K562 (cell line): ENCODE results near the gene ALOX12. TPM values are rescaled to one million over a fixed set of nuclear protein-coding genes. Genes with fewer than 3 reads are reported as not detected.

ENCODE experiments used
- ATAC-seq: fragments of 200-7000 bp; cut with Tn5 transposase; 3 replicates; pipeline ENCODE4 v1.9.1; 2020; ENCODE audit warnings: moderate library complexity
- BruUV-seq: library from RNA; stranded (reverse); fragments of 400-500 nt; replicated peaks from 2 replicates; lab custom pipeline; 2021; lab: Mats Ljungman, UMichigan
- CTCF ChIA-PET: fragments of 300-600 bp; formaldehyde crosslinking; extraction: SDS; loops from one replicate; lab custom pipeline; 2021; ENCODE audit warnings: low intra/inter-chr PET ratio; lab: Yijun Ruan, JAX
- POLR2A ChIA-PET: fragments of 300-600, 350-650 bp; sonication (Branson Sonifier 250); formaldehyde crosslinking; extraction: SDS; loops from one replicate; lab custom pipeline; 2021; ENCODE audit warnings: antibody characterized with exemption, inconsistent platforms; lab: Yijun Ruan, JAX
- DNase-seq, 4 experiments: peaks; one replicate each; pipeline versions ENCODE4 v3.0.0 to v3.0.0-alpha.2; 2011 to 2018; ENCODE audit warnings: low spot score in 3 of 4, mixed read lengths in 3 of 4; ENCODE audit errors: extremely low read depth in 1 of 4
- FAIRE-seq: peaks from 2 replicates; lab custom pipeline; 2011; peaks lifted over from hg19 to GRCh38; lab: Jason Lieb, UNC
- H2AFZ ChIP-seq: 2 replicates; pipeline ENCODE4 v1.6.0; 2011; ENCODE audit warnings: low read depth, low read length, control low read depth, inconsistent platforms
- H3K27ac ChIP-seq: fragments of 200-600 bp; 3 replicates; pipeline ENCODE4 v1.8.0; 2011; ENCODE audit warnings: low read depth, mild to moderate bottlenecking, control low read depth, inconsistent platforms, low read length, moderate library complexity, mixed read lengths; ENCODE audit errors: extremely low read depth
- H3K27me3 ChIP-seq, 2 experiments: fragments of 300-600 bp in 1 of 2; 2 replicates in 1 of 2; 3 replicates in 1 of 2; pipeline versions ENCODE4 v1.6.0 to v1.8.0; 2011; ENCODE audit warnings: inconsistent platforms in 2 of 2, low read length in 2 of 2, mild to moderate bottlenecking in 1 of 2, mixed read lengths in 1 of 2, moderate library complexity in 1 of 2; ENCODE audit not compliant: control insufficient read depth in 2 of 2, insufficient read depth in 2 of 2
- H3K36me3 ChIP-seq: fragments of 300-600 bp; 3 replicates; pipeline ENCODE4 v1.8.0; 2011; ENCODE audit warnings: mild to moderate bottlenecking, low read length, inconsistent platforms; ENCODE audit not compliant: control insufficient read depth, insufficient read depth
- H3K4me1 ChIP-seq, 2 experiments: fragments of 200-600 bp in 1 of 2; replicated peaks in 1 of 2; 2 replicates in 1 of 2; 3 replicates in 1 of 2; pipeline versions ENCODE4 v1.5.1 to v1.8.0; 2011; ENCODE audit warnings: inconsistent platforms in 2 of 2, low read length in 2 of 2, mild to moderate bottlenecking in 1 of 2, mixed read lengths in 1 of 2, moderate library complexity in 1 of 2; ENCODE audit not compliant: control insufficient read depth in 2 of 2, insufficient read depth in 2 of 2
- H3K4me2 ChIP-seq: 2 replicates; pipeline ENCODE4 v1.6.1; 2011; ENCODE audit warnings: low read length, control low read depth, inconsistent platforms, mixed read lengths; ENCODE audit not compliant: insufficient read depth
- H3K4me3 ChIP-seq: fragments of 200-600 bp; sonication (generic), shearing (Covaris generic); 2 replicates; pipeline ENCODE4 v1.5.1; 2016; ENCODE audit warnings: control low read depth, inconsistent platforms
- H3K79me2 ChIP-seq: fragments of 200-600 bp; 3 replicates; pipeline ENCODE4 v1.8.0; 2011; ENCODE audit warnings: low read length, inconsistent platforms; ENCODE audit not compliant: control insufficient read depth, insufficient read depth
- H3K9ac ChIP-seq, 2 experiments: 2 replicates each; pipeline versions ENCODE4 v1.6.0 to v1.6.1; 2011; ENCODE audit warnings: low read depth in 2 of 2, low read length in 2 of 2, control low read depth in 1 of 2, inconsistent platforms in 1 of 2, mild to moderate bottlenecking in 1 of 2, mixed read lengths in 1 of 2; ENCODE audit not compliant: insufficient read depth in 1 of 2
- H3K9me1 ChIP-seq: one replicate; pipeline ENCODE4 v1.6.0; 2011; ENCODE audit warnings: inconsistent platforms, mild to moderate bottlenecking, low read length, moderate library complexity; ENCODE audit not compliant: control insufficient read depth, insufficient read depth
- H3K9me3 ChIP-seq: replicated peaks from 2 replicates; pipeline ENCODE4 v1.5.1; 2011; ENCODE audit warnings: low read depth, low read length, inconsistent platforms; ENCODE audit not compliant: control insufficient read depth, insufficient read depth
- H4K20me1 ChIP-seq: replicated peaks from 2 replicates; pipeline ENCODE4 v1.6.1; 2011; ENCODE audit warnings: low read length, inconsistent platforms, mixed read lengths; ENCODE audit not compliant: control insufficient read depth, insufficient read depth
- HNRNPH1 ChIP-seq: fragments of 200-400 bp; formaldehyde crosslinking; optimal IDR thresholded peaks from 2 replicates; pipeline ENCODE3; 2017; ENCODE audit warnings: low read depth, mild to moderate bottlenecking, low read length, moderate library complexity
- ZFX ChIP-seq: sonication (generic); formaldehyde crosslinking; IDR thresholded peaks from 2 replicates; pipeline ENCODE4 v1.8.0; 2022; ENCODE audit warnings: mild to moderate bottlenecking, missing genetic modification reagents, moderate library complexity
- ZNF766 ChIP-seq: fragments of 200-800 bp; sonication (Bioruptor generic); conservative IDR thresholded peaks from 2 replicates; pipeline ENCODE4 v1.6.1; 2016; ENCODE audit warnings: missing genetic modification characterization, missing compliant biosample characterization
- WGBS: fragments of 100-300 bp; shearing (Covaris generic); methylation state at CpG from one replicate; pipeline ENCODE4 v1.1.6; 2016; ENCODE audit warnings: low coverage, mixed read lengths; ENCODE audit not compliant: insufficient coverage; ENCODE audit errors: missing lambda C conversion rate; 5-methylcytosine and 5-hydroxymethylcytosine counted together
- in situ Hi-C: fragments of 300-500 bp; cut with MboI; formaldehyde crosslinking; loops from 4 replicates; pipeline ENCODE4 v1.15.0; 2018; ENCODE audit warnings: inconsistent platforms, mixed read lengths
- intact Hi-C: fragments of 100-400 bp; cut with micrococcal nuclease; formaldehyde crosslinking; loops from 2 replicates; pipeline ENCODE4 v1.14.2; 2022
- polyA plus RNA-seq, 8 experiments: library from polyadenylated mRNA; depleted of rRNA in 4 of 8; stranded (reverse) in 5 of 8; unstranded in 3 of 8; fragments of >200 nt; fragmentation: Nextera tagmentation in 2 of 8; fragmentation: Illumina TruSeq in 1 of 8; extraction: Ambion mirVana in 2 of 8; extraction: Trizol in 1 of 8; gene quantifications; 2 replicates each; pipeline versions ENCODE4 v1.2.1 to v1.2.3, GENCODE V29; 2011 to 2014; ENCODE audit warnings: inconsistent platforms in 1 of 8, missing spikeins in 1 of 8
- total RNA-seq, 7 experiments: library from RNA; depleted of rRNA in 6 of 7; stranded (reverse); fragments of >200 nt in 6 of 7; fragmentation: Illumina TruSeq in 2 of 7; extraction: Trizol in 2 of 7; gene quantifications; 2 replicates each; pipeline versions ENCODE4 v1.2.1 to v1.2.3, GENCODE V29; 2011 to 2021; ENCODE audit warnings: low replicate concordance in 1 of 7
- TF ChIP-seq, protein P1 (sequence below): fragments of 250-450 bp; sonication (Bioruptor Pico); IDR thresholded peaks from 2 replicates; pipeline ENCODE4 v1.4.0; 2020; ENCODE audit warnings: mild to moderate bottlenecking, moderate library complexity

Gene ALOX12
- total and polyA plus RNA-seq, 9 of the 15 experiments (the other 6 are each of a cell fraction or from before 2014, with no cell fraction given): 0.09 to 1.1 (median 0.47) TPM; not detected in 1

DNA sequence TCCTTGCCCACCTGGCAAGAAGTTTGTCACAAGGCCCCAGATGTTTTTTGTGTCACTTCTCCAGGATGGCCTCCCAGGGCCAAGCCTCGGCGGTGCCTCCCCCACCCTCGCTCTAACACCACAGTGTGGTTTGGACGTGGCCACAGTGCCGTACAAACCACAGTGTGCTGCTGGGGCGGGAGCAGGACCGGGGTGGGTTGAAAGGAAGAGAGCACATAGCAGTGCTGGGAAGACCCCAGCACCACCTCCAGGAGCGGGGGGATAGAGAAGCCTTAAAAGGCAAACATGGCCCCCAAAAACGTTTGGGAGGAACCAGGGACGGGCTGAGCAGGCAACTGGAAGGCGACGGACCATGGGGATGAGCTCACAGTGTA is 22.0 kb downstream of the ALOX12 start:
- Histone ChIP-seq H3K4me3 (no peak overlapping the region), H3K9ac (peak overlapping the region; percentile 25 to 86; a peak in 3 of 4 replicates), H3K4me1 (peaks cover 46 to 66% of the 10 kb centered on the region in 2 experiments), H3K79me2 (peaks cover 19% of the 10 kb centered on the region), H4K20me1 (no peaks in the 10 kb centered on the region), H3K27me3 (no peaks in the 10 kb centered on the region), H3K9me3 (no peaks in the 10 kb centered on the region), H3K27ac (peak overlapping the region; percentile 96), H3K4me2 (no peak overlapping the region), H3K9me1 (no peaks in the 10 kb centered on the region), H3K36me3 (no peaks in the 10 kb centered on the region), H2AFZ (peak overlapping the region; percentile 63)
- no peak for DNase-seq
- POLR2A ChIA-PET: interaction anchor here (0.7 kb wide), 1 partner anchor 13 kb away, joined by 3 read pairs; no protein-coding TSS in a partner anchor
- ATAC-seq: no peak
- CTCF ChIA-PET: no interaction called here
- intact Hi-C loops (no loop called here), in situ Hi-C loops (no loop called here)
- no TSS peak for BruUV-seq
- FAIRE-seq: no peak
- 52% methylated on average over 9 of the region's 12 CpGs for WGBS
- TF ChIP-seq ZFX (peak; percentile 15; the same call in 1 of the 2 replicates), HNRNPH1 (no peak), ZNF766 (CRISPR knock-in tag) (0 out of 2 replicates have a peak, but pooled peaks have one; percentile 16)
- TF ChIP-seq, protein P1, sequence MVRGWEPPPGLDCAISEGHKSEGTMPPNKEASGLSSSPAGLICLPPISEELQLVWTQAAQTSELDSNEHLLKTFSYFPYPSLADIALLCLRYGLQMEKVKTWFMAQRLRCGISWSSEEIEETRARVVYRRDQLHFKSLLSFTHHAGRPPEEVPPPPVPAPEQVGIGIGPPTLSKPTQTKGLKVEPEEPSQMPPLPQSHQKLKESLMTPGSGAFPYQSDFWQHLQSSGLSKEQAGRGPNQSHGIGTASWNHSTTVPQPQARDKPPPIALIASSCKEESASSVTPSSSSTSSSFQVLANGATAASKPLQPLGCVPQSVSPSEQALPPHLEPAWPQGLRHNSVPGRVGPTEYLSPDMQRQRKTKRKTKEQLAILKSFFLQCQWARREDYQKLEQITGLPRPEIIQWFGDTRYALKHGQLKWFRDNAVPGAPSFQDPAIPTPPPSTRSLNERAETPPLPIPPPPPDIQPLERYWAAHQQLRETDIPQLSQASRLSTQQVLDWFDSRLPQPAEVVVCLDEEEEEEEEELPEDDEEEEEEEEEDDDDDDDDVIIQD: no peak
